Peyer's patch (tissue), 4 donors: ENCODE measurements around the gene C10orf53.
"Not testable (repeated sequence)": the region's sequence is repeated elsewhere in the genome, so short reads cannot be mapped to it uniquely, and the experiment has no call there.

Source experiments
- CTCF ChIP-seq, 6 experiments: fragments of 450-650 bp in 4 of 6; fragments of 200-600 bp in 2 of 6; sonication (generic) in 1 of 6; IDR thresholded peaks; one replicate each; pipeline ENCODE4 v1.5.1; 2017 to 2019; ENCODE audit warnings: antibody characterized with exemption in 6 of 6, mild to moderate bottlenecking in 3 of 6, moderate library complexity in 1 of 6
- POLR2A ChIP-seq, 2 donors: fragments of 450-650 bp; IDR thresholded peaks; one replicate each; pipeline ENCODE4 v1.5.1; 2017; ENCODE audit warnings: antibody characterized with exemption in 2 of 2, mild to moderate bottlenecking in 2 of 2, moderate library complexity in 2 of 2

GRCh38 chr10:49715157-49715556 is 35.7 kb downstream of the C10orf53 start:
- not testable (repeated sequence) for TF ChIP-seq CTCF, POLR2A (IDR thresholded peaks at IDR 0.05)
